B cell (primary cell): Measurements from ENCODE around the gene LCOR. TPM values are rescaled to one million over a fixed set of nuclear protein-coding genes. Genes with fewer than 3 reads are reported as not detected.

Experiments
- ATAC-seq: fragments of 200-7000 bp; cut with Tn5 transposase; one replicate; pipeline ENCODE4 v1.10.0; 2021; ENCODE audit warnings: low read depth, mild to moderate bottlenecking, moderate number of reproducible peaks, moderate library complexity
- CTCF ChIA-PET: fragments of 350-600 bp; sonication (Branson Sonifier 250); formaldehyde crosslinking; loops from one replicate; lab custom pipeline; 2021; ENCODE audit warnings: antibody characterized with exemption, inconsistent platforms; lab: Charles Lee
- POLR2A ChIA-PET: fragments of 350-600 bp; sonication (Branson Sonifier 250); formaldehyde crosslinking; loops from one replicate; lab custom pipeline; 2021; ENCODE audit warnings: antibody characterized with exemption; lab: Charles Lee
- DNase-seq: peaks from one replicate; pipeline ENCODE4 v3.0.0; 2013
- H2AFZ ChIP-seq: 2 replicates; pipeline ENCODE4 v1.6.1; 2012; ENCODE audit warnings: mild to moderate bottlenecking, low read depth, low read length; ENCODE audit not compliant: insufficient read depth, poor library complexity, severe bottlenecking
- H3K27ac ChIP-seq, 2 donors: 1 replicate in 1 of 2; 2 replicates in 1 of 2; pipeline ENCODE4 v1.5.1; 2012 to 2013; ENCODE audit warnings: low read length in 2 of 2, mild to moderate bottlenecking in 2 of 2, moderate library complexity in 1 of 2
- H3K27me3 ChIP-seq, 4 experiments: fragments of 200-600 bp in 1 of 4; sonication (generic) in 1 of 4; replicated peaks in 1 of 4; 1 replicate in 2 of 4; 2 replicates in 2 of 4; pipeline versions ENCODE4 v1.6.1 to v1.7.0; 2013 to 2016; ENCODE audit warnings: low read length in 3 of 4, mild to moderate bottlenecking in 2 of 4, mixed read lengths in 1 of 4, moderate library complexity in 1 of 4; ENCODE audit not compliant: insufficient read depth in 4 of 4, control insufficient read depth in 3 of 4; ENCODE audit errors: control extremely low read depth in 1 of 4
- H3K36me3 ChIP-seq, 2 experiments: replicated peaks in 1 of 2; 1 replicate in 1 of 2; 2 replicates in 1 of 2; pipeline versions ENCODE4 v1.6.1 to v1.7.1; 2013; ENCODE audit warnings: low read length in 1 of 2; ENCODE audit not compliant: insufficient read depth in 2 of 2, control insufficient read depth in 1 of 2; ENCODE audit errors: control extremely low read depth in 1 of 2, extremely low read depth in 1 of 2
- H3K4me1 ChIP-seq, 2 donors: fragments of 200-600 bp in 1 of 2; sonication (generic) in 1 of 2; 1 replicate in 1 of 2; 2 replicates in 1 of 2; pipeline versions ENCODE4 v1.5.1 to v1.6.1; 2013 to 2017; ENCODE audit warnings: low read length in 2 of 2; ENCODE audit not compliant: control insufficient read depth in 2 of 2, insufficient read depth in 2 of 2
- H3K4me2 ChIP-seq: replicated peaks from 2 replicates; pipeline ENCODE3; 2012; ENCODE audit warnings: mild to moderate bottlenecking, low read depth, low read length; ENCODE audit not compliant: poor library complexity, severe bottlenecking
- H3K4me3 ChIP-seq, 5 experiments: fragments of 200-600 bp in 1 of 5; sonication (generic) in 1 of 5; 1 replicate in 3 of 5; 2 replicates in 2 of 5; pipeline versions ENCODE4 v1.5.1 to v1.7.0; 2011 to 2016; ENCODE audit warnings: low read length in 4 of 5, mild to moderate bottlenecking in 4 of 5, low read depth in 2 of 5, control low read depth in 1 of 5, moderate library complexity in 1 of 5; ENCODE audit not compliant: insufficient read depth in 1 of 5; ENCODE audit errors: control extremely low read depth in 1 of 5, extremely low read depth in 1 of 5
- H3K79me2 ChIP-seq: fragments of 200-600 bp; sonication (generic); one replicate; pipeline ENCODE4 v1.6.0; 2016; ENCODE audit warnings: low read length; ENCODE audit not compliant: control insufficient read depth, insufficient read depth
- H3K9ac ChIP-seq: fragments of 200-600 bp; sonication (generic); 2 replicates; pipeline ENCODE4 v1.6.1; 2017; ENCODE audit warnings: mild to moderate bottlenecking, low read length, moderate library complexity
- H3K9me3 ChIP-seq, 3 donors: one replicate each; pipeline versions ENCODE4 v1.6.1 to v1.7.1; 2013; ENCODE audit warnings: low read length in 2 of 3; ENCODE audit not compliant: control insufficient read depth in 2 of 3, insufficient read depth in 1 of 3; ENCODE audit errors: control extremely low read depth in 1 of 3
- H4K20me1 ChIP-seq: 2 replicates; pipeline ENCODE4 v1.6.0; 2012; ENCODE audit warnings: mild to moderate bottlenecking, low read length; ENCODE audit not compliant: insufficient read depth, control insufficient read depth, poor library complexity, severe bottlenecking
- H3K27ac Mint-ChIP-seq: one replicate; pipeline ENCODE4 v1.8.0; 2021; ENCODE audit warnings: mixed read lengths
- H3K27me3 Mint-ChIP-seq: one replicate; pipeline ENCODE4 v1.8.0; 2021; ENCODE audit warnings: mixed read lengths
- H3K4me1 Mint-ChIP-seq: one replicate; pipeline ENCODE4 v1.8.0; 2021; ENCODE audit warnings: mixed read lengths
- H3K4me3 Mint-ChIP-seq: one replicate; pipeline ENCODE4 v1.8.0; 2021; ENCODE audit warnings: mixed read lengths
- H3K9me3 Mint-ChIP-seq: one replicate; pipeline ENCODE4 v1.8.0; 2022; ENCODE audit warnings: mixed read lengths; ENCODE audit not compliant: insufficient read depth
- CTCF ChIP-seq: fragments of 200-600 bp; IDR thresholded peaks from one replicate; pipeline ENCODE4 v1.8.0; 2022; ENCODE audit warnings: antibody characterized with exemption, mild to moderate bottlenecking
- EZH2 ChIP-seq: IDR thresholded peaks from 2 replicates; pipeline ENCODE4 v1.6.1; 2012; ENCODE audit warnings: borderline replicate concordance, low read depth, mild to moderate bottlenecking, moderate library complexity, low read length; ENCODE audit not compliant: insufficient read depth, poor library complexity, severe bottlenecking
- WGBS: methylation state at CpG from one replicate; pipeline ENCODE4 v1.1.5; 2013; ENCODE audit warnings: missing lambda C conversion rate; ENCODE audit not compliant: insufficient coverage; 5-methylcytosine and 5-hydroxymethylcytosine counted together
- intact Hi-C: fragments of 100-400 bp; cut with micrococcal nuclease; formaldehyde crosslinking; loops from one replicate; pipeline ENCODE4 v1.10.0; 2022
- polyA plus RNA-seq: library from polyadenylated mRNA; depleted of rRNA; stranded (reverse); fragments of >200 nt; gene quantifications from 2 replicates; pipeline ENCODE4 v1.2.3, GENCODE V29; 2012
- total RNA-seq, 2 donors: library from RNA; stranded (reverse); fragments of 120-200 nt in 1 of 2; gene quantifications; 1 replicate in 1 of 2; 2 replicates in 1 of 2; pipeline versions ENCODE4 v1.2.3 to v1.2.4, GENCODE V29; 2013 to 2022

The LCOR gene
- total and polyA plus RNA-seq, 2 donors (not counting 1 experiment from before 2014, with no cell fraction given) = 5.1 to 70.0 TPM

DNA sequence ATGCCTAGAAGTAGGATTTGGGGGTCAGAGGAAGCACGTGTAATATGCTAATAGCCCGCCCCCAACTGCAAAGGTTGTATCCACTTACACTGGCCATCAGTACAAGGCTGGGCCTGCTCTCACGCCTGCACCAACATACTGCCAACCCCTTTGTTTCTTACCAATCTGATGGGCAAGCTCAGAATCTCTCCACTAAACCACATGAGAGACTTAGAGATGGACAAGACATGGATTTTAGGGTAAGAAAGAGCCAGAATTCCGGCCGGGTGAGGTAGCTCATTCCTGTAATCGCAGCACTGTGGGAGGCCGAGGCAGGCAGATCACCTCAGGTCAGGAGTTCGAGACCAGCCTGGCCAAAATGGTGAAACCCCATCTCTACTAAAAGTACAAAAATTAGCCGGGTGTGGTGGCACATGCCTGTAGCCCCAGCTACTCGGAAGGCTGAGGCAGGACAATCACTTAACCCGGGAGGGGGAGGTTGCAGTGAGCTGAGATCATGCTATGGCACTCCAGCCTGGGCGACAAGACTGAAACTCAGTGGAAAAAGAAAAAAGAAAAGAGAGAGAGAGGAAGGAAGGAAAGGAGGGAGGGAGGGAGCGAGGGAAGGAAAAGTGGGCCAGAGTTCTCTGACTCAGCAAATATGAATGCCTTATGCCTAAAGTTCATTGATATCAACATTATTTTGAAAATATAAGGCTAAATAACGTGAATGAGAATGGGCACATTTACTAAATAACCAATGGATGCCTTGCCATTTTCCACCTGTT, 191.5 kb downstream of the LCOR start:
- Histone ChIP-seq H3K27ac (no peak overlapping the region), H3K9me3 (no peaks in the 10 kb centered on the region), H2AFZ (no peak overlapping the region), H3K36me3 (no peaks in the 10 kb centered on the region), H3K4me1 (peaks cover 0 to 4% of the 10 kb centered on the region in 2 donors), H4K20me1 (no peaks in the 10 kb centered on the region), H3K4me3 (no peak overlapping the region), H3K9ac (no peak overlapping the region), H3K4me2 (no peak overlapping the region), H3K79me2 (no peaks in the 10 kb centered on the region), H3K27me3 (peaks cover 0 to 3% (median 0%) of the 10 kb centered on the region in 4 experiments)
- 89% methylated on average over 9 of the region's 14 CpGs for WGBS
- intact Hi-C loops = loop anchor here (2.0 to 10.0 kb wide), 2 partner anchors 259 to 383 kb away; no protein-coding TSS in a partner anchor
- no peak for ATAC-seq
- no peak overlapping the region for H3K27ac Mint-ChIP-seq
- ChIA-PET CTCF (interaction anchor here (2.1 to 2.9 kb wide), 3 partner anchors 14 to 382 kb away, joined by 13 to 29 read pairs (median 28); no protein-coding TSS in a partner anchor), POLR2A (no interaction called here)
- H3K9me3 Mint-ChIP-seq = no peaks in the 10 kb centered on the region
- H3K4me3 Mint-ChIP-seq = no peak overlapping the region
- H3K4me1 Mint-ChIP-seq = peaks cover 8% of the 10 kb centered on the region
- no peaks in the 10 kb centered on the region for H3K27me3 Mint-ChIP-seq
- no peak for TF ChIP-seq CTCF
- no peak for TF ChIP-seq EZH2
- no peak for DNase-seq
